HG03060 (cell line): ENCODE results near the gene BICC1.

ENCODE experiments used
- ATAC-seq: cut with Tn5 transposase; IDR thresholded peaks from one replicate; pipeline ENCODE4 v1.9.1; 2021; ENCODE audit warnings: low read depth, moderate number of reproducible peaks; ENCODE audit not compliant: unreplicated experiment

BICC1 gene, protein sequence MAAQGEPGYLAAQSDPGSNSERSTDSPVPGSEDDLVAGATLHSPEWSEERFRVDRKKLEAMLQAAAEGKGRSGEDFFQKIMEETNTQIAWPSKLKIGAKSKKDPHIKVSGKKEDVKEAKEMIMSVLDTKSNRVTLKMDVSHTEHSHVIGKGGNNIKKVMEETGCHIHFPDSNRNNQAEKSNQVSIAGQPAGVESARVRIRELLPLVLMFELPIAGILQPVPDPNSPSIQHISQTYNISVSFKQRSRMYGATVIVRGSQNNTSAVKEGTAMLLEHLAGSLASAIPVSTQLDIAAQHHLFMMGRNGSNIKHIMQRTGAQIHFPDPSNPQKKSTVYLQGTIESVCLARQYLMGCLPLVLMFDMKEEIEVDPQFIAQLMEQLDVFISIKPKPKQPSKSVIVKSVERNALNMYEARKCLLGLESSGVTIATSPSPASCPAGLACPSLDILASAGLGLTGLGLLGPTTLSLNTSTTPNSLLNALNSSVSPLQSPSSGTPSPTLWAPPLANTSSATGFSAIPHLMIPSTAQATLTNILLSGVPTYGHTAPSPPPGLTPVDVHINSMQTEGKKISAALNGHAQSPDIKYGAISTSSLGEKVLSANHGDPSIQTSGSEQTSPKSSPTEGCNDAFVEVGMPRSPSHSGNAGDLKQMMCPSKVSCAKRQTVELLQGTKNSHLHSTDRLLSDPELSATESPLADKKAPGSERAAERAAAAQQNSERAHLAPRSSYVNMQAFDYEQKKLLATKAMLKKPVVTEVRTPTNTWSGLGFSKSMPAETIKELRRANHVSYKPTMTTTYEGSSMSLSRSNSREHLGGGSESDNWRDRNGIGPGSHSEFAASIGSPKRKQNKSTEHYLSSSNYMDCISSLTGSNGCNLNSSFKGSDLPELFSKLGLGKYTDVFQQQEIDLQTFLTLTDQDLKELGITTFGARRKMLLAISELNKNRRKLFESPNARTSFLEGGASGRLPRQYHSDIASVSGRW

DNA sequence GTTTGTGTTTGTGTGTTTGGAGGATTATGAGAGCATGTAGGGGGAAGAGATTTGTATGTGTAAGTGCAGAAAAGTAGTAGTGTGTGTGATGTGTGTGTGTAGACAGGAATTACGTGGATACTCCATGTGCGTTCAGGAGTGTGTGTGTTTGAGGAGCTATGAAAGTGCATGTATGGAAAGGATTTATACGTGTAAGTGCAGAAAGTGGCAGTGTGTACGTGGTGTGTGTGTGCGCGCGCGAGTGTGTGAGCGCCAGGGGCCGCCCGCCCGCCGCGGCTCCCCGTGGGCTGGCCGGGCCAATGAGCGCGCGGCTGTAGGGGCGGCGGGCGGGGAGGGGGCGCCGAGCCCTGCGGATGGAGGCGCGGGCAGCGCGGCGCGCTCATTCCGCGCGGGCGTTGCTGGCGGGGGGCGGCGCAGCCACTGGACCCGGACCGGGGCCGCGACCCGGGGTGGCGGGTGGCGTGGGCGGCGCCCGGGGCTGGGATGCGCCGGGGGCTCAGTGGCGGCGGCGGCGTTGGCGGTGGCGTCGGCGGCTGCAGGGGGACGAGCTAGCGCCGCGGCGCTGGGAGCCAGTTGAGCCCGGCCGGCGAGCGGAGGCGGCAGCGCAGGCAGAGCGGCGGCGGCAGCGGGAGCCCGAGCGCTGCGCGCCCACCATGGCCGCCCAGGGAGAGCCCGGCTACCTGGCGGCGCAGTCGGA lies at the start of gene BICC1:
BICC1 (plus strand) TSS at position 382 of the 697 bp plus-strand sequence; CDS start at position 654, 272 bp downstream.
- ATAC-seq = no peak

- no peak for ATAC-seq
Observed at GRCh38 chr10:58464956-58465355, 47.7 kb upstream of the BICC1 start.

DNA sequence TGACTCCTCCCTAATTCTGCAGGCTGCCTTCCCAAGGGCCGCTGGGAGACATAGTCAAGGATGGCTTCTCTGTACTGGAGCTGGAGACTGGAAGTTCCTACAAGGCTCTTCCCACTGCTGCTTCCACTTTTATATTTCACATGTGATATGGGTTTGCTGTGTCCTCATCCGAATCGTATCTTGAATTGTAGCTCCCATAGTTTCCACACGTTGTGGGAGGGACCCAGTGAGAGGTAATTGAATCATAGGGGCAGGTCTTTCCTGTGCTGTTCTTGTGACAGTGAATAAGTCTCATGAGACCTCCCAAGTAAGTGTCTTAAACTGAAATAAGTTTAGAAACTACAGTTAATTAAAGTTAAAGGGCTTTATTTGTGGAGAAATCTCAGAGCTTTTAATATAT lies 47.0 kb upstream of the BICC1 start:
- ATAC-seq = no peak

- ATAC-seq = no peak
Observed at GRCh38 chr10:58467931-58468635, 44.6 kb upstream of the BICC1 start.

DNA sequence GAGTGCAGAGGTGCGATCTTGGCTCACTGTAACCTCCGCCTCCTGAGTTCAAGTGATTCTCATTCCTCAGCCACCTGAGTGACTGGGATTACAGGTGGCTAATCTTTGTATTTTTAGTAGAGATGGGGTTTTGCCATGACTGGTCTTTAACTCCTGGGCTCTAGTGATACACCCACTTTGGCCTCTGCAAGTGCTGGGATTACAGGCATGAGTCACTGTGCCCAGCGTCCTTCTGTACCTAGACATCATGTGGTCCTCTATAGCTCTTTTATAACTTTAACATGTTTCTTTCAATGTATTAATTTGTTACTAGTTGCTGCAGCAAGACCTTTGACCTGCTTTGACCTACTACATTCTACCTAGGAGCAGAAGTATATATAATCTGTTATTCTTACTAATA lies 38.7 kb upstream of the BICC1 start:
- no peak for ATAC-seq

DNA sequence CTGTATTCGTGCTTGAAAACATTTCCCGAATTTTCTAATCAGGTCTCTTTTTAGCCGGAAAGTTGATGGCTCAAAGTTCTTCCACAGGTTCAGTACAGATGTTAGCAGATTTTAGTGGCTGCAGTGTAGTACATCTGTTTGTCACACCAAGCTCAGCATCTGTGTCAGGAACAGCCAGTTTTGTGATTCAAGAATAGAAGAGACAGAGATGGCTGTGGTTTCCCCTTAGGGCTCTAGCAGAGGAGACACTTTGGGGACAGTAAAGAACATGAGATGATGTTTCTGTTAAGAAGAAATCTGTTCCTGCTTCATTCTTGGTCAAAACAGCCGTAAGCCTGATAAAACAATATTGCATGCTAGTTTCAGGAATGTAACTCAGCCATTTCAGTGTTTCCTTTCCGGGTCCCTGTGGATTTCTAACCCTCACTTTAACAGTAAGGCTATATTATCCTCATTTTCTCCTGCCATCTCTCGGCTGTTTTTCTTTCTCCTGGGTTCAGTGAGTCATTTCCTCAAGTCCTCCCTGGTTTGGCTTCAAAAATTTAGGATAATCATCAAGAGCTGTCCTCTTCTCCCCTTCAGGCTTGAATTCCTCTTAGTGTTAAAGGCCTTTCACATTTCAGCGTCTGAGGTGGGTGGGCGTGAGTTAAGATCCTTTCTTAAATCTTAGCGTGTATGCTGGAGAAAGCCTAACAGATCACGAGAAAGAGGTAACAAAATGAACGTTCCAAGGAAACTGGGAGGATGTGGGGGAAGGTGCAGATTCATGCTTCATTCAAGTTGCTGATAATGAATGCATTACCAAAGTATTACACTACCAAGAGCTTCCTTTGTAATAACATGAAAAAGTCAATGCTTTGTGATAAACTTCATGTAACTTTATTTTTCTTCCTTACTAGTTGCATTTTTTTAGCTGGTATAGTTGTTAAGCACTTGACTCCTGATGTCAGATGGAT lies 37.1 kb upstream of the BICC1 start:
- no peak for ATAC-seq

DNA sequence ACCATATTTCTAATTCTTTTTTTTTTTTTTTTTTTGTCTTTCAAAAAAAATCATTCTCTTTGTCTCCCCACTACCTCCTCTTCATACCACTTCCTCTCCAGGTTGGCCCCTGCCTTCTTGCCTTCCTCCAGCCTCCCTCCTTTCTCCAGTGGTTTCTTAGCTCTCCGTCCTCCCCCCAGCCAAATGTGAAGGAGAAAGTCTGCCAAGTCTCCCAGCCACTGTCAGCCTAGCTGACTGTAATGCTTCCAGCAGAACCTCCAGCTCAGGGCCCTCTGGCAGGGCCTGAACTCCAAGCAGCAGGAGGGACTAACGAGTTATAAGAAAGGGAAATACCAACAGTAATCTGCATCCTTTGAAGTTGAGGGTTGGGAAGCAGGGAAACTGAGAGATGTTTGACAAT lies 35.5 kb upstream of the BICC1 start:
- ATAC-seq = no peak

GRCh38 chr10:58477902-58478301 lies 34.8 kb upstream of the BICC1 start:
- ATAC-seq = no peak

GRCh38 chr10:58479045-58479444 lies 33.6 kb upstream of the BICC1 start:
- no peak for ATAC-seq

DNA sequence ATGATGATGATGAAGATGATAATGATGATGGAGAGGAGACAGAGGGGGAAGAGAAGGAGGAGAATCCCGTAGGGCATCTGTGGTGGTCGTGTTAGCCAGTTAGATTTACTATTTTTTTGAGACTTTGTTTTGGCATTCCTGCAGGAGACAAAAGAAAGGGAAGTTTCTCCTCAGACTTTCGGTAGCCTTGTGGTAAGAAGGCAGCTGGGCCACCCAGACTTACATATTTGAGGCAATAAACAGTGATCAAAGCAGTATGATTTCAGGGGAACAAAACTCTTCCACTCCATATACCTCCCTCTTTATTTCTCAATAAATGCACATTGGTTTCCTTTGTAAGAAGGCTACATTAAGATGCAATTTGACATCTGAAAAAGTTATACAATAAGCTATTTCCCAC lies 32.4 kb upstream of the BICC1 start:
- ATAC-seq = no peak

- ATAC-seq = no peak
Observed at GRCh38 chr10:58481569-58482109, 31.0 kb upstream of the BICC1 start.

- ATAC-seq = no peak
Observed at GRCh38 chr10:58486821-58487220, 25.9 kb upstream of the BICC1 start.

DNA sequence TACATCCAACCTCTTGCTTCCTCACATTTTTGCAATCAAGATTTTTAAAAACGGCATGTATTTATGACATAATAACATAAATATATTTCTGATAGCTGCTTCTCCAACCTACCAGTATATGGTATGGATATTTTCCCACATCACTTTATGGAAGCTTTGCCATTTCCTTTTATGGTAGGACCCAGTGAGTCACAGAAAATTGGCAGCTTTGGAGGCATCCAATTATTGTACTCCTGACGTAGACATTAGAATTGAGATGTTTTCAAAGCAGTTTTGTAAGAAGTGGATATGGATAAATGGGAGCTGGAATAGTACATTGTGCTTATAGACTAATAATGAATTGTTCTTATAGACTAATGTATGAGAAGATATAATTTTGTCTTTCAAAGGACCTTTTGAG lies 23.8 kb upstream of the BICC1 start:
- no peak for ATAC-seq

- no peak for ATAC-seq
Observed at GRCh38 chr10:58502956-58503355, 9.7 kb upstream of the BICC1 start.

DNA sequence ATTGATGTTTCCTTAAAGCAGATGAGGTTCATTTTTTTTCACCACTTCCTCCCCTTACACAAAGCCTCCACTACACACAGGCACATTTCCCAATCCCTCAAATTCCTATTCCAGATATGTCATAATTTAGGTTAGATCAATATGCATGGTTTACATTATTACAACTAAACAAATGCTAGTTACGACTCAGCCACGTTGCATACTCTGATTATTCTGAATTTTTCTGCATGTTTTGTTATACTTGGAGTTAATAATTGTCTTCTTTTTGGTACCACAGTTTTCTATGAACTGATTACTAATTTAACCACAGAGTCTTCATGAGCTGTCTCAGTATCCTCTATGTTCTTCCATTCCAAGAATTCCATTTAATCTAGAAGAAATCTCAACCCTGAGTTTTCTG lies 4.4 kb upstream of the BICC1 start:
- no peak for ATAC-seq

- no peak for ATAC-seq
Observed at GRCh38 chr10:58511765-58512490, 744 bp upstream of the BICC1 start.

DNA sequence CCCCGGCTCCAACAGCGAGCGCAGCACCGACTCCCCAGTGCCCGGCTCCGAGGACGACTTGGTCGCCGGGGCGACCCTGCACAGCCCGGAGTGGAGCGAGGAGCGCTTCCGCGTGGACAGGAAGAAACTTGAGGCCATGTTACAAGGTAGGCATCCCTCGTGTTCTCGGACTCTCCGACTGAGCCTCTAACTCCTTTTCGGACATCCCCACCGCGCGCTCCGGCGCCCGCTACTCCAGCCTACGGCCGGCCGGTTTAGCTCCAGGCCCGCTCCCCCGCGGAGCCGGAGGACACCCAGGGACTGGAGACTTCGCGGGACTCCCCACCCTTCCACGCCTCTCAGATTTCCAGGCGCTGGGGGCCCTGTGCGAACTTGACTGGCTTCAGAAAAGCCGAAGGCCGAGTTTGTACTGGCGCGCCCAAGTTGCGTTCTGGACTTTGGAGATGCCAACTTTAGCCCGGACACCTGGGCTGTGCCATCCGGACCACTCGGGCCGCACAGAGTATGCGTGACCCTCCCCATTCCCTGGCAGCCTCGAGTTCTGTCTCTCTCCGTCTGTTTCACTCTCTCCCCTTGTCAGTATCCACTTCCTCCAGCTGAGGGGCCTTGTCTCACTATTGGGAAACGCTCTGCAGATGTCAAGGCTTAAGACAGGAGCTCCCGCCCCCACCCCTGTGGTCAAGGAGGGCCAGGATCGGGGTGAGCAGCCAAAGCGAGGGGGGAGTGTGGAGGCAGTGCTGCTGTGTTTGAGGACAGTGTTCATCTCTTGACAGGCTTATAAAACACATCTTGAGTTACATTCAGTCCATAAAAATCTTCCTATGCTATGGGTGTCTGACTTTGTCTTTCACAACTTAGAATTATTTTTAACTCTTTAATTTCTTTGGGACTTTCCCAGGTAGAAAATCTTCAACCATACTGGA lies 777 bp downstream of the BICC1 start:
- ATAC-seq = no peak
